H1 (cell line): ENCODE measurements around the gene DNMT1. TPM values are rescaled to one million over a fixed set of nuclear protein-coding genes. Genes with fewer than 3 reads are reported as not detected.

Source experiments
- CTCF ChIA-PET: fragments of 300-600 bp; sonication (Branson Sonifier 250); formaldehyde crosslinking; loops from one replicate; lab custom pipeline; 2021; ENCODE audit not compliant: partially characterized antibody; lab: Charles Lee
- POLR2A ChIA-PET: fragments of 300-600 bp; sonication (Branson Sonifier 250); formaldehyde crosslinking; loops from one replicate; lab custom pipeline; 2021; ENCODE audit warnings: inconsistent platforms; ENCODE audit not compliant: partially characterized antibody; lab: Charles Lee
- DNase-seq, 2 experiments: peaks; one replicate each; pipeline versions ENCODE4 v3.0.0 to v3.0.0-alpha.2; 2010 to 2022; ENCODE audit warnings: low spot score in 2 of 2, low read depth in 1 of 2, mixed read lengths in 1 of 2
- FAIRE-seq: peaks from 2 replicates; lab custom pipeline; 2011; peaks lifted over from hg19 to GRCh38; lab: Jason Lieb, UNC
- H2AFZ ChIP-seq: 2 replicates; pipeline ENCODE4 v1.8.1; 2012; ENCODE audit warnings: low read length, inconsistent platforms
- H2AK5ac ChIP-seq: 2 replicates; pipeline ENCODE4 v1.6.1; 2013; ENCODE audit warnings: low read depth, low read length
- H2BK120ac ChIP-seq: replicated peaks from 2 replicates; pipeline ENCODE3; 2013; ENCODE audit warnings: low read depth, low read length, inconsistent platforms
- H2BK12ac ChIP-seq: 2 replicates; pipeline ENCODE4 v1.6.1; 2013; ENCODE audit warnings: low read depth, low read length
- H2BK15ac ChIP-seq: 2 replicates; pipeline ENCODE4 v1.6.1; 2013; ENCODE audit warnings: low read length
- H2BK20ac ChIP-seq: 2 replicates; pipeline ENCODE4 v1.6.1; 2013; ENCODE audit warnings: low read length
- H2BK5ac ChIP-seq: 2 replicates; pipeline ENCODE4 v1.6.1; 2013; ENCODE audit warnings: low read depth, low read length
- H3K14ac ChIP-seq: 2 replicates; pipeline ENCODE4 v1.6.1; 2013; ENCODE audit warnings: inconsistent platforms; ENCODE audit not compliant: insufficient read length
- H3K18ac ChIP-seq: 2 replicates; pipeline ENCODE4 v1.6.1; 2013; ENCODE audit warnings: low read length; ENCODE audit errors: extremely low read depth
- H3K23ac ChIP-seq: 2 replicates; pipeline ENCODE4 v1.6.1; 2013; ENCODE audit warnings: inconsistent platforms; ENCODE audit not compliant: insufficient read length
- H3K23me2 ChIP-seq: 2 replicates; pipeline ENCODE4 v1.6.1; 2013; ENCODE audit warnings: low read depth, low read length
- H3K27ac ChIP-seq: 2 replicates; pipeline ENCODE4 v1.6.1; 2011; ENCODE audit warnings: low read depth, low read length, inconsistent platforms
- H3K27me3 ChIP-seq, 4 experiments: replicated peaks in 1 of 4; 1 replicate in 1 of 4; 2 replicates in 3 of 4; pipeline versions ENCODE4 v1.6.1 to v1.8.1; 2011 to 2013; ENCODE audit warnings: low read length in 3 of 4, mild to moderate bottlenecking in 3 of 4, inconsistent platforms in 2 of 4, mixed read lengths in 2 of 4, moderate library complexity in 1 of 4; ENCODE audit not compliant: control insufficient read depth in 3 of 4, insufficient read depth in 3 of 4; ENCODE audit errors: extremely low read depth in 1 of 4
- H3K36me3 ChIP-seq, 4 experiments: 2 replicates each; pipeline versions ENCODE4 v1.6.1 to v1.8.1; 2011 to 2013; ENCODE audit warnings: mild to moderate bottlenecking in 4 of 4, low read length in 3 of 4, moderate library complexity in 2 of 4, control low read depth in 1 of 4, inconsistent platforms in 1 of 4; ENCODE audit not compliant: insufficient read depth in 4 of 4, control insufficient read depth in 2 of 4
- H3K4ac ChIP-seq: replicated peaks from 2 replicates; pipeline ENCODE3; 2013; ENCODE audit warnings: low read length, low read depth, mixed read lengths, inconsistent platforms; ENCODE audit not compliant: insufficient read length
- H3K4me1 ChIP-seq, 4 experiments: replicated peaks in 1 of 4; 1 replicate in 1 of 4; 2 replicates in 3 of 4; pipeline versions ENCODE4 v1.6.1 to v1.8.1; 2011 to 2013; ENCODE audit warnings: low read length in 3 of 4, inconsistent platforms in 2 of 4, mixed read lengths in 1 of 4; ENCODE audit not compliant: insufficient read depth in 4 of 4, control insufficient read depth in 3 of 4
- H3K4me2 ChIP-seq, 2 experiments: 2 replicates each; pipeline versions ENCODE4 v1.6.1 to v1.8.1; 2011 to 2013; ENCODE audit warnings: low read depth in 2 of 2, low read length in 2 of 2, control low read depth in 1 of 2, inconsistent platforms in 1 of 2, mild to moderate bottlenecking in 1 of 2; ENCODE audit not compliant: insufficient read depth in 1 of 2
- H3K4me3 ChIP-seq, 4 experiments: fragments of 200-600, 300-600 bp in 1 of 4; sonication (generic), shearing (Covaris generic), sonication (Bioruptor Twin) in 1 of 4; 2 replicates each; pipeline versions ENCODE4 v1.5.1 to v1.8.1; 2011 to 2016; ENCODE audit warnings: low read length in 4 of 4, low read depth in 3 of 4, control low read depth in 2 of 4, inconsistent platforms in 2 of 4, mild to moderate bottlenecking in 2 of 4, mixed read lengths in 1 of 4, moderate library complexity in 1 of 4; ENCODE audit not compliant: insufficient read depth in 2 of 4; ENCODE audit errors: extremely low read depth in 1 of 4
- H3K56ac ChIP-seq: replicated peaks from 2 replicates; pipeline ENCODE3; 2013; ENCODE audit warnings: low read depth, mild to moderate bottlenecking, mixed read lengths, low read length, inconsistent platforms; ENCODE audit not compliant: insufficient read length
- H3K79me1 ChIP-seq: 2 replicates; pipeline ENCODE4 v1.6.1; 2013; ENCODE audit warnings: low read depth, low read length, control low read depth
- H3K79me2 ChIP-seq, 2 experiments: 2 replicates each; pipeline versions ENCODE4 v1.6.1 to v1.8.1; 2012 to 2013; ENCODE audit warnings: low read length in 2 of 2, mild to moderate bottlenecking in 2 of 2, inconsistent platforms in 1 of 2; ENCODE audit not compliant: insufficient read depth in 2 of 2, control insufficient read depth in 1 of 2
- H3K9ac ChIP-seq, 4 experiments: replicated peaks in 1 of 4; 1 replicate in 1 of 4; 2 replicates in 3 of 4; pipeline versions ENCODE4 v1.6.1 to v1.8.1; 2011 to 2013; ENCODE audit warnings: low read depth in 3 of 4, low read length in 3 of 4, control low read depth in 2 of 4, mild to moderate bottlenecking in 2 of 4, moderate library complexity in 2 of 4, inconsistent platforms in 1 of 4; ENCODE audit errors: extremely low read depth in 1 of 4
- H3K9me3 ChIP-seq, 2 experiments: 2 replicates each; pipeline versions ENCODE4 v1.6.1 to v1.8.1; 2012 to 2013; ENCODE audit warnings: mild to moderate bottlenecking in 2 of 2, moderate library complexity in 2 of 2, control low read depth in 1 of 2, inconsistent platforms in 1 of 2, low read depth in 1 of 2, low read length in 1 of 2, mixed read lengths in 1 of 2; ENCODE audit not compliant: insufficient read depth in 2 of 2
- H4K20me1 ChIP-seq, 2 experiments: replicated peaks in 1 of 2; 2 replicates each; pipeline versions ENCODE3 to v1.8.1; 2011 to 2013; ENCODE audit warnings: inconsistent platforms in 2 of 2, low read length in 2 of 2, mild to moderate bottlenecking in 1 of 2; ENCODE audit not compliant: insufficient read depth in 2 of 2, control insufficient read depth in 1 of 2
- H4K5ac ChIP-seq: 2 replicates; pipeline ENCODE4 v1.6.1; 2013; ENCODE audit warnings: low read length, low read depth, mixed read lengths, inconsistent platforms; ENCODE audit not compliant: insufficient read length
- H4K8ac ChIP-seq: 2 replicates; pipeline ENCODE4 v1.8.0; 2013; ENCODE audit warnings: mild to moderate bottlenecking, moderate library complexity, low read length, inconsistent platforms; ENCODE audit not compliant: insufficient read depth; ENCODE audit errors: extremely low read depth
- H4K91ac ChIP-seq: replicated peaks from 2 replicates; pipeline ENCODE3; 2013; ENCODE audit warnings: low read length, mixed read lengths, inconsistent platforms; ENCODE audit not compliant: insufficient read length
- BACH1 ChIP-seq: IDR thresholded peaks from 2 replicates; pipeline ENCODE4 v1.6.1; 2012; ENCODE audit warnings: low read length, improper control_type of control experiment
- HDAC2 ChIP-seq, 2 experiments: fragments of 300-600 bp in 1 of 2; sonication (generic) in 1 of 2; IDR thresholded peaks; 2 replicates each; pipeline ENCODE4 v1.6.1; 2011 to 2012; ENCODE audit warnings: low read depth in 2 of 2, low read length in 2 of 2, mild to moderate bottlenecking in 2 of 2, moderate library complexity in 2 of 2, borderline replicate concordance in 1 of 2, inconsistent platforms in 1 of 2
- HDAC6 ChIP-seq: IDR thresholded peaks from one replicate; pipeline ENCODE4 v1.7.1; 2012; ENCODE audit warnings: low read depth, mild to moderate bottlenecking, inconsistent platforms, low read length, moderate library complexity
- MAFK ChIP-seq: IDR thresholded peaks from 2 replicates; pipeline ENCODE4 v1.6.1; 2012; ENCODE audit warnings: low read depth, mild to moderate bottlenecking, improper control_type of control experiment, low read length
- POLR2A ChIP-seq, 2 experiments: IDR thresholded peaks; 1 replicate in 1 of 2; 2 replicates in 1 of 2; pipeline ENCODE4 v1.6.1; 2011; ENCODE audit warnings: low read depth in 2 of 2, low read length in 2 of 2, mild to moderate bottlenecking in 2 of 2; ENCODE audit errors: control extremely low read depth in 1 of 2
- SIN3A ChIP-seq, 2 experiments: IDR thresholded peaks in 1 of 2; conservative IDR thresholded peaks in 1 of 2; 2 replicates each; pipeline ENCODE4 v1.6.1; 2011 to 2012; ENCODE audit warnings: low read length in 2 of 2, improper control_type of control experiment in 1 of 2, low read depth in 1 of 2, mild to moderate bottlenecking in 1 of 2
- SUZ12 ChIP-seq: fragments of 200-600 bp; sonication (generic); IDR thresholded peaks from 2 replicates; pipeline ENCODE4 v1.6.1; 2012; ENCODE audit warnings: mild to moderate bottlenecking, inconsistent platforms, low read length, moderate library complexity, mixed read lengths
- TAF7 ChIP-seq: optimal IDR thresholded peaks from 2 replicates; pipeline ENCODE3; 2011; ENCODE audit warnings: low read depth, mild to moderate bottlenecking, inconsistent platforms, low read length, moderate library complexity, borderline replicate concordance
- TBP ChIP-seq: IDR thresholded peaks from 2 replicates; pipeline ENCODE4 v1.6.1; 2011; ENCODE audit warnings: low read depth, low read length, improper control_type of control experiment
- WGBS, 2 experiments: shearing (Covaris generic) in 1 of 2; methylation state at CpG; one replicate each; pipeline versions ENCODE4 v1.1.6 to v1.1.7; 2013 to 2015; ENCODE audit warnings: low lambda C conversion rate in 2 of 2, mixed read lengths in 2 of 2, inconsistent platforms in 1 of 2, low coverage in 1 of 2, missing lambda C conversion rate in 1 of 2; ENCODE audit not compliant: insufficient replicate concordance in 2 of 2, insufficient coverage in 1 of 2, insufficient read length in 1 of 2; ENCODE audit errors: extremely low coverage in 1 of 2, missing lambda C conversion rate in 1 of 2; 5-methylcytosine and 5-hydroxymethylcytosine counted together
- polyA plus RNA-seq, 7 experiments: library from polyadenylated mRNA; depleted of rRNA in 3 of 7; stranded (reverse) in 5 of 7; unstranded in 2 of 7; fragments of >200 nt in 5 of 7; fragments of 200-250 nt in 2 of 7; gene quantifications; 1 replicate in 5 of 7; 2 replicates in 1 of 7; 4 replicates in 1 of 7; pipeline versions ENCODE4 v1.2.1 to v1.2.3, GENCODE V29; 2011 to 2013; ENCODE audit warnings: missing spikeins in 2 of 7, mixed read lengths in 2 of 7
- total RNA-seq: library from RNA; stranded (reverse); fragmentation: NEBNext Ultra II Directional; extraction: Animal tissue kit (Norgen Biotek cat#: 25700); gene quantifications from 2 replicates; pipeline ENCODE4 v1.2.1, GENCODE V29; 2021

The DNMT1 gene
- total and polyA plus RNA-seq, 2 of the 8 experiments (the other 6 are each of a cell fraction or from before 2014, with no cell fraction given), result 101 to 210 TPM

- Histone ChIP-seq H3K56ac (peak overlapping the region; percentile 77), H3K79me1 (peaks cover 9% of the 10 kb centered on the region), H3K4ac (no peak overlapping the region), H2AK5ac (no peak overlapping the region), H4K20me1 (peaks cover 6 to 10% of the 10 kb centered on the region in 2 experiments), H3K4me1 (peaks cover 3 to 7% (median 3%) of the 10 kb centered on the region in 4 experiments; a peak in 4 of 7 replicates), H2BK12ac (no peak overlapping the region), H2BK20ac (no peak overlapping the region), H2BK5ac (no peak overlapping the region), H3K9me3 (no peaks in the 10 kb centered on the region), H3K18ac (peak overlapping the region; percentile 32), H2AFZ (no peak overlapping the region), H3K23me2 (peaks cover 10% of the 10 kb centered on the region; the same call in 1 of the 2 replicates), H4K91ac (peak overlapping the region; percentile 65), H3K14ac (no peak overlapping the region), H4K5ac (peak overlapping the region; percentile 65), H3K27me3 (0 out of 7 replicates have a peak, but pooled peaks cover 0 to 3% (median 0%) of the 10 kb centered on the region in 4 experiments), H3K9ac (peak overlapping the region; percentile 16 to 94 (median 82); a peak in 6 of 7 replicates), H3K23ac (no peak overlapping the region), H2BK15ac (no peak overlapping the region), H3K79me2 (peaks cover 0 to 16% of the 10 kb centered on the region in 2 experiments; a peak in 2 of 4 replicates), H3K36me3 (no peaks in the 10 kb centered on the region; a peak in 1 of 8 replicates), H3K4me2 (peak overlapping the region; percentile 81 to 82), H2BK120ac (no peak overlapping the region), H4K8ac (peak overlapping the region; percentile 97), H3K27ac (no peak overlapping the region), H3K4me3 (peak overlapping the region; percentile 61 to 88 (median 78))
- ChIA-PET POLR2A (interaction anchor here (0.8 to 2.1 kb wide), 5 partner anchors 8 to 29 kb away, joined by 3 to 8 read pairs (median 3); partner anchors contain the start of gene MRPL4), CTCF (interaction anchor here (3.3 to 6.4 kb wide), 4 partner anchors 13 to 29 kb away, joined by 11 to 59 read pairs (median 54); no protein-coding TSS in a partner anchor)
- DNase-seq (no peak), FAIRE-seq (no peak)
- WGBS, 2 experiments, result 3% methylated on average over 51 of the region's 70 CpGs; no CpG with 5 or more reads in 1 of the 2 experiments
- TF ChIP-seq BACH1, result peak; percentile 73
- TF ChIP-seq SUZ12, result 0 out of 2 replicates have a peak, but pooled peaks have one; percentile 31
- no peak for TF ChIP-seq TBP
- 0 out of 4 replicates have a peak, but pooled peaks of 1 of the 2 experiments have one; percentile 16 for TF ChIP-seq SIN3A (conservative IDR thresholded peaks at IDR 0.05 in 1 of 2, IDR thresholded peaks at IDR 0.05 in 1 of 2; ENCODE audit: low read depth in 1 of 2, low read length in 2 of 2)
- TF ChIP-seq HDAC6, result no peak
- no peak for TF ChIP-seq MAFK
- TF ChIP-seq HDAC2 (IDR thresholded peaks at IDR 0.05; ENCODE audit: borderline replicate concordance in 1 of 2, low read depth in 2 of 2, low read length in 2 of 2), result peak; percentile 26 to 28; a peak in 1 of 4 replicates
- peak in 1 of 2 experiments; percentile 22; a peak in 1 of 3 replicates for TF ChIP-seq POLR2A (IDR thresholded peaks at IDR 0.05; ENCODE audit: control extremely low read depth in 1 of 2, low read depth in 2 of 2, low read length in 2 of 2)
- TF ChIP-seq TAF7, result peak; percentile 16
These were observed 35.6 kb upstream of the DNMT1 start for GRCh38 chr19:10230173-10230860.
